ENCODE data around the gene CCDC137.

DNA sequence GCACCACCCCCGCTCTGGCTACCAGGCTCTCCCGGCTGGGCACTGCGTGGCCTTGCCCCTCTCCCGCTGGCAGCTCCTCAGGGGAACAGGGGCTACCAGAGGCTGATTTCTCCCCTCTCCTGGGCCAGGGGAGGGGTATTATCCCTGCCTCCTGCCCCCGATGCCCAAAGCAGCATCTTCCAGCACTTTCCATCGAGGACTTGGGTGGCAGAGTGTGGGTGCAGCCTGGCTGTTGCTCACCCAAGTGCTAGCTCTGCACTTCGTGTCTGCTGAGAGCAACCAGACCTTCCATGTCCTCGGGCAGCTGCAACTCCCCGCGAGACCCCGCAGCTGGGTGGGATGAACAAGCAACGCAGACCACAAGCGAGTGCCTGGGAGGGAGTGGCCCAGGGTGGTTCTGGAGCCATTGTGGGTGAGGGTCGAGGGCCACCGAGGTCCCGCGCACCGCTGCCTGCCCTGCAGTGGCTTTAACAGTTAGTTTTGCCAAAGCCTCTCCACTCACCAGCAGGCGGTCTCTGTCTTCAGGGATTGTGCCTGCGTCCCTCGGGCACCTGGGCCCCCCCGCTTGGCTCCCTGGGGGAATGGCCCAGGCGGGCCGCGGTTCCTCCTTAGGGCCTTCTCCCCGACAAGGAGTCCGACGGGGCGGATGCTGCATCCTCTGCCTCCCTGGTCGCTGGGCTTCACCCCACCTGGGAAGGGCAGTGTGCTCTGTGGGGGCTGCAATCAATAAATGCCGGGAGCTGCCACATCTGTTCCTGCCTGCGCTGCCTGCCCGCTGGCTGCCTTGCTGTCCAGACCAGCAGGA lies 53.9 kb downstream of the CCDC137 start:
- TF ChIP-seq, protein P1, sequence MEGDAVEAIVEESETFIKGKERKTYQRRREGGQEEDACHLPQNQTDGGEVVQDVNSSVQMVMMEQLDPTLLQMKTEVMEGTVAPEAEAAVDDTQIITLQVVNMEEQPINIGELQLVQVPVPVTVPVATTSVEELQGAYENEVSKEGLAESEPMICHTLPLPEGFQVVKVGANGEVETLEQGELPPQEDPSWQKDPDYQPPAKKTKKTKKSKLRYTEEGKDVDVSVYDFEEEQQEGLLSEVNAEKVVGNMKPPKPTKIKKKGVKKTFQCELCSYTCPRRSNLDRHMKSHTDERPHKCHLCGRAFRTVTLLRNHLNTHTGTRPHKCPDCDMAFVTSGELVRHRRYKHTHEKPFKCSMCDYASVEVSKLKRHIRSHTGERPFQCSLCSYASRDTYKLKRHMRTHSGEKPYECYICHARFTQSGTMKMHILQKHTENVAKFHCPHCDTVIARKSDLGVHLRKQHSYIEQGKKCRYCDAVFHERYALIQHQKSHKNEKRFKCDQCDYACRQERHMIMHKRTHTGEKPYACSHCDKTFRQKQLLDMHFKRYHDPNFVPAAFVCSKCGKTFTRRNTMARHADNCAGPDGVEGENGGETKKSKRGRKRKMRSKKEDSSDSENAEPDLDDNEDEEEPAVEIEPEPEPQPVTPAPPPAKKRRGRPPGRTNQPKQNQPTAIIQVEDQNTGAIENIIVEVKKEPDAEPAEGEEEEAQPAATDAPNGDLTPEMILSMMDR (IDR thresholded peaks at IDR 0.05; ENCODE audit: insufficient read depth, low read length): no peak
- TF ChIP-seq POLR2AphosphoS5 (IDR thresholded peaks at IDR 0.05; ENCODE audit: low read depth): no peak; the same call in 1 of the 2 replicates
